ENCODE measurements around the gene ABHD12.

ABHD12 gene

GRCh38 chr20:25306991-25307903 lies 83.4 kb downstream of the ABHD12 start:
- DNase-seq (ENCODE audit: low spot score) = no peak

- no peak for DNase-seq (ENCODE audit: low spot score)
These were observed 86.5 kb downstream of the ABHD12 start for GRCh38 chr20:25304025-25304549.

GRCh38 chr20:25303292-25304024 lies 87.2 kb downstream of the ABHD12 start:
- DNase-seq (ENCODE audit: low spot score) = no peak

GRCh38 chr20:25302596-25302995 lies 88.0 kb downstream of the ABHD12 start:
- no peak for DNase-seq (ENCODE audit: low spot score)

GRCh38 chr20:25301357-25301920 lies 89.2 kb downstream of the ABHD12 start:
- DNase-seq (ENCODE audit: low spot score) = no peak

GRCh38 chr20:25300496-25301170 lies 90.0 kb downstream of the ABHD12 start:
- DNase-seq (ENCODE audit: low spot score) = no peak

GRCh38 chr20:25299806-25300205 lies 90.8 kb downstream of the ABHD12 start:
- peak; percentile 21 for DNase-seq (ENCODE audit: low spot score)

GRCh38 chr20:25297141-25297905 lies 93.3 kb downstream of the ABHD12 start:
- no peak for DNase-seq (ENCODE audit: low spot score)

GRCh38 chr20:25296094-25297093 lies 94.2 kb downstream of the ABHD12 start:
- no peak for DNase-seq (ENCODE audit: low spot score)

- DNase-seq (ENCODE audit: low spot score) = no peak
These were observed 95.1 kb downstream of the ABHD12 start for GRCh38 chr20:25295386-25296093.

- peak; percentile 26 for DNase-seq (ENCODE audit: low spot score)
These were observed 95.9 kb downstream of the ABHD12 start for GRCh38 chr20:25294459-25295385.

- DNase-seq (ENCODE audit: low spot score) = no peak
These were observed 96.7 kb downstream of the ABHD12 start for GRCh38 chr20:25293910-25294458.

- no peak for DNase-seq (ENCODE audit: low spot score)
These were observed 97.1 kb downstream of the ABHD12 start for GRCh38 chr20:25293507-25293906.

GRCh38 chr20:25292176-25292891 lies 98.3 kb downstream of the ABHD12 start:
- DNase-seq (ENCODE audit: low spot score) = no peak

GRCh38 chr20:25291432-25292133 lies 99.1 kb downstream of the ABHD12 start:
- no peak for DNase-seq (ENCODE audit: low spot score)

GRCh38 chr20:25290646-25291431 lies 99.8 kb downstream of the ABHD12 start:
- no peak for DNase-seq (ENCODE audit: low spot score)

Measured in kidney capillary endothelial cell (primary cell).